Measurements from ENCODE around the gene OOSP4A.

Gene OOSP4A

GRCh38 chr11:59963733-59964132 lies at the start of gene OOSP4A:
Gene OOSP4A (plus strand): TSS chr11:59964033. CDS start chr11:59964033, 0 bp downstream.
- DNase-seq: no peak

- no peak for DNase-seq
Measured at GRCh38 chr11:59918480-59918879, 45.4 kb upstream of the OOSP4A start.

DNA sequence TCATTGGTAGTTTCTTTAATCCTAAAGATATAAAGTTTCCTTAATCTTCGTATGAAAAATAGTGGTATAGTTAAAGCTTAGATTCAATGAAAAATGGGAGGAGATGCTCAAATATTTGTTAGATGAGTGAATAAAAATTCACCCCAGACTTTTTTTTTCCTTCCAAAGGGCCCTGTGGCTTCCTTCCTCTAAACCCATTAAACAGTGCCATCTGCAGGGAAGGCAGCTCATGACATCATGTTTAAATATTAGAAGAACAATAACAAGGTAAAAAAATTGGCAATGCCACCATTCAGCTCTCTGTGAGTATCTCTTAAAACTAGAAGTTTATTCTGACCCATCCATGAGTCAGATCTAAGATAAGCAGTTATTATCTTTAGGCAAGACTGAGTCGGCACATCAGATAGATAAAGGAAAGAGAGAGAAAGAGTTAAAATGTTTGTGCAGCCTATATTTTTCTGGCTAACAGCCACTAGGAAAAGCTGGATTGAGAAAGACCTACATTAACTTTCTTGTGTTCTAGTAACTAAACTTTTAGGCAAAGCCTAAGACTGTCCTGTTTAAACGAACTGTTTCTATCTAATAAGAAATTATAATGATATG lies 44.7 kb upstream of the OOSP4A start:
- DNase-seq: peak; percentile 39

DNA sequence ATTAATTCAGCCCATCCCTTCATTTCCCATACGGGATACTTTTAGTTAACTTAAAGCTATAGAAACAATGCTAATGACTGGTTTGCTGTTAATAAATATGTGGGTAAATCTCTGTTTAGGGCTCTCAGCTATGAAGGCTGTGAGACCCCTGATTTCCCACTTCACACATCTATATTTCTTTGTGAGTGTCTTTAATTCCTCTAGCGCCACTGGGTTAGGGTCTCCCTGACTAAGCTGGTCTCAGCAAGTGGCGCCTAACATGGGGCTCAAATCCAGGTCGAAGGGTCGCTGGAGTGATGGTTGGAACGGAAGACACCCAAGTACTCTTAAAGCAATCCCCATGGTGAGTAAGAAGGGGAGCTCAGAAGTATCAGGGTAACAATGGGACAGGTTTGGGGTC lies 40.0 kb upstream of the OOSP4A start:
- DNase-seq: peak; percentile 3

- no peak for DNase-seq
Measured at GRCh38 chr11:59931688-59932087, 32.1 kb upstream of the OOSP4A start.

DNA sequence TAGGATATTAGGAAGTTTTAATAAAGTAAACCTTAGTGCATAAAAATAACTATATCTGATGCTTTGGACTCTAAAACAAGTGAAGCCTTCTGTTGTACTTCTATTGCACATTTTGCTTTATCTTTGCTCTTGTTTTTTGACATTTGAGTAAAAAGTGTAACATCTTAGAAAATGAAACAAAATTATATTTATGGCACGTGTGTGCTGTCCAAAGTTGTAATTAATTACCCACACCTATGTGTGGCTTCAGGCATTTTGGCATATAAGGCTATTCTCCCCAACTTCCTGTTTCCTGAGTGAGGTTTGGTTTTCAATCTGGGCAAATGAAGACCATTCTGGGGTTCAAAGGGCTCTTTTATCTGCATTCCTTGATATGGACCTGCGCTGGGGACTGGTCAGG lies 25.7 kb upstream of the OOSP4A start, which contains the start of gene OOSP1:
Gene OOSP1, plus strand, starts transcription at position 301 of the 400 bp plus-strand sequence. Its CDS starts 23 bp downstream, at position 324.
- no peak for DNase-seq

DNA sequence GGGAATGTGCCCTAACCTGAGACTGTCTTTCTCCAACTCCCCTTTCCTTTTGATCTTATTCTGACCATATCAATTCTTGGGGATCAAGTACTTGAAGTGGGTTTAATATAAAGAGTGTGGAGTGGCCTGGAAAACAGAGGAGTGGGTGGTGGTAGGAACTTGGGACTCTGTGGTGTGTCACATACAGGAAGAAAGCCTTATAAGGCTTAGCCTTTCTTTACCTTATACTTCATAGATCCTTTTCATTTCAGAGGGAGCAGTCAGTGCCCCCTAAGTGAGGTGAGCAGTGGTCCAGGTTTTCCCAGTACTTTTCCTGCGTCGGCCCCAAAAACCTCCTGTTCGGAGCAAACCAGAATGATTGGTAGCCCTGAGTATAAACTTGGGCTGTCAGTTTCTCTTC lies 25.1 kb upstream of the OOSP4A start:
- DNase-seq: no peak

DNA sequence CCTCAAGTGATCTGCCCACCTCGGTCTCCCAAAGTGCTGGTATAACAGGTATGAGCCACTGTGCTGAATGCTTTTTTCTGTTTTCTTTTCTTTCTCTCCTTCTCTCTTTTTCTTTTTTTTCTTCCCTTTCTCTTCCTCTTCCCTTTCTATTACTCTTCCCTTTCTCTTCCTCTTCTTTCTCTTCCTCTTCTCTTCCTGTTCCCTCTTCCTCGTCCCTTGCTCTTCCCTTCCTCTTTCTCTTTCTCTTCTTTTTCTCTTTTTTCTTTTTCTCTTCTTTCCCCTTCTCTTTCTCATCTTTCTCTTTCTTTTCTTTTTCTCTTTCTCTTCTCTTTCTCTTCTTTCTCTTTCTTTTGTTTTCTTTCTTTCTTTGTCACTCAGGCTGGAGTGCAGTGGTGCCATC lies 24.4 kb upstream of the OOSP4A start:
- no peak for DNase-seq

DNA sequence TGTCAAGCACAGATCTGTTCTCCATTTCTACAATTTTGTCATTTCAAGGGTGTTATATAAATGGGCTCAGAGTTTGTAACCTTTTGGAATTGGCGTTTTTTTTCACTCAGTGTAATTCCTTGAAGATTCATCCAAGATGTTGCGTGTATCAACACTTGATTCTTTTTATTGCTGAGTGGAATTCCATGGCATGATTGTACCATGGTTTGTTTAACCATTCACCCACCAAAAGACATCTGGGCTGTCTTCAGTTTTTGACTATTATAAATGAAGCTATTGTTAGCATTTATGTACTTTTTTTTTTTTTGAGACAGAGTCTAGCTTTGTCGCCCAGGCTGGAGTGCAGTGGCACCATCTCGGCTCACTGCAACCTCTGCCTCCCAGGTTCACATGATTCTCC lies 22.7 kb upstream of the OOSP4A start:
- no peak for DNase-seq

GRCh38 chr11:59943997-59944714 lies 19.7 kb upstream of the OOSP4A start:
- no peak for DNase-seq

DNA sequence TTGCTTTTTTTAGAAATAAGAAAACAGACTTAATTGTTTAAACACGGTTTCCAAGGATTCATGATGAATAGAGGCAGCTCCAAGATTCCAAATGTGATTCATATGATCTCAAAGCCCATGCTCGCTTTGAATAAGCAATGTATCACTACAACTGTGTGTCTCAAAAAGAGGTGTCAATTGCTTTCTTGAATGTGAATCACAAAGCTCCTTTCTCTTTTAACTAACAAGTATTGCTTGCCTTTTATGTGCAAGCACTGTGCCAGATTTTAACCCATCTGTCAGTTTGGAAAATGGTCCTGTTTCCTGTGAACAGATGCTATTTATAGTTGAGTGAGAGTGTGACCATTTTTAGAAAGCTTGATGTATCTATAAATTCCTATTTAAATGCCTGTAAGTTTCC lies 19.1 kb upstream of the OOSP4A start:
- DNase-seq: no peak

GRCh38 chr11:59953463-59954218 lies 10.2 kb upstream of the OOSP4A start:
- DNase-seq: no peak

GRCh38 chr11:59954219-59954847 lies 9.5 kb upstream of the OOSP4A start:
- DNase-seq: no peak

- DNase-seq: no peak
Measured at GRCh38 chr11:59957094-59957493, 6.7 kb upstream of the OOSP4A start.

DNA sequence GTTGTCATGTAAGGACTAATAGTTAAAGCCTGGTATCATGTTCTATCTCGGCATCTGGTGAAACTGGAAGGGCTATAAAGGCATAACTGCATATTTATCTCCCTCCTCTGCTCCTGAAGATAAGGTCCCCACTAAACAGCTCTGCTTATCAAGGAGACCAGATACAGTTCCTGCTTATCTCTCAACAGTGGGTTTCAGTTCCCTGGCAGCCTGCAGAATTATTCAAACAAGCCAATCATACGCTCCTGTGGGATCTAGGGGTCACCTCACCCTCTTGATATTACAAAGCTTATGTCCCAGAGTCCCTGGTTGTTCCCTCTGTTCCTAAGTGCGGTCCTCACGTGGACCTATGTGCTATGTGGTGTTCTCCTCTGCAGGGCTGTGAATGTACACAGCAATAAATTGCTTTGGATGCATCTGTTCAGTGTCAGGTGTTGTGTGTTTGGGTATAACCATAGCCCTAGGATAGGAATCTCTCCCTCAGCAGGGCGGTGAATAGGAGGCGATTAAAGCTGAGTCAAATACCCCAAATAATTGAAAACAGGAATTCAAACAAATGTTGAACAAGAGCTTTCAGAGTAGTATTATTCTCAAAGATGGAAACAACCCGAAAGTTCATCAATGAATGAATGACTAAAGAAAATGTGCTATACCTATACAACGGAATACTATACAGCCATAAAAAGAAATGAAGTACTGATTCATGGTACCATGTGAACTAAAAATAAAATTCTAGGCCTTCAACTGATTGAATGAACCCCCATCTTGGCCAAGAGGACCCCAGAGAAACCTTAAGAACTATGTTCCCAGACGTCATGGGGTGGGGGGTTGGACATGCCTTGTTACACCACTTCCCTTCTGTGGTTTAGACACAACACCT lies 3.1 kb upstream of the OOSP4A start:
- no peak for DNase-seq

DNA sequence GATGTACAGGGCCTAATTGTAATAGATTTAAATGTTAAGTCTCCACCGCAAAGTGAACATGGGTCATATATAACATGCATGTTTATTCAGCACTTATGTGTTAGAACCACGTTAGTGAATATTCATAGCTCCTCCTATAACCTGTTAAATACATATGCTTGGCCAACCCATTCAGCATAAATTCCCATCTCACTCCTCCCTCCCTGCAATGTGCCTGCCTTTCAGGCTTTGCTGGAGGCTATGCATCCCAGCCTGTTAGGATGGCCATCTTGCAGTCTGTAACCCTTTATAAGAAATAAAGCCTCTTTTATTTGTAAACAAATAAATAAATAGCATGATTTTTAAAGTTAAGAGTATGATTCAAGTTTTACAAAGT lies 1.7 kb upstream of the OOSP4A start:
- no peak for DNase-seq

DNA sequence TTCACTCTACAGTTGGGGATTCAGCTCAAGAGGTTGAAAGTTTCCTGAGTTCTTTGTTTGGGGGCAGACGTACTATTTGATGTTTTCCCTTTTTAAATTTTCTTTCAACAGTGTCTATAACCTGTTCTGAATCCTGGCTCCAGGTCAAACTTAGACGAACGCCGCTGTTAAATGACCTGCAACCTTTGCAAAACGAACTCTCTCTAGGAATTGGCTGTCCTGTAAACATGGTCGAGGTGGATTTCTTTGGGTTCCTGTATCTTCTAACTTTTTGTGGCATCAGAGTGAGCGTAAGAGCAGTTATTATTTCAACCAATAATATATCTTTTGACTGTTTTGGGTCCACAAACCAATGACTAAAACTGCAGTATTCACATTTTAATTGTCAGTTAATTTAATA lies 1.6 kb downstream of the OOSP4A start:
- no peak for DNase-seq

DNA sequence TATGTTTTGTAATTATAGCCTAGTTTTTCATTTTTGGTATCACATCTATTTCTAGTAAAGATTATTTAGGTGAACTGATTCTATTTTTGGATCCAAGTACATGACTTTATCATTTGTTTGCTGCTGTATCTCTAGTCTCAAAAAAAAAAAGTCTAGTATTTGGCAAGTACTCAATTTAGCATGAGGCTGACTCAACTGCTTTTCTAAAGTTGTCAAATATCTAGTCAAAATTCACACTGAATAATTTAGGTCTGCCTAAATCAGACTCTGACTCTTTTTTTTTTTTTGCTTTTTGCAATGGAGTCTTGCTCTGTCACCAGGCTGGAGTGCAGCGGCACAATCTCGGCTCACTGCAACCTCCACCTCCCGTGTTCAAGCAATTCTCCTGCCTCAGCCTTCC lies 2.4 kb downstream of the OOSP4A start:
- no peak for DNase-seq

DNA sequence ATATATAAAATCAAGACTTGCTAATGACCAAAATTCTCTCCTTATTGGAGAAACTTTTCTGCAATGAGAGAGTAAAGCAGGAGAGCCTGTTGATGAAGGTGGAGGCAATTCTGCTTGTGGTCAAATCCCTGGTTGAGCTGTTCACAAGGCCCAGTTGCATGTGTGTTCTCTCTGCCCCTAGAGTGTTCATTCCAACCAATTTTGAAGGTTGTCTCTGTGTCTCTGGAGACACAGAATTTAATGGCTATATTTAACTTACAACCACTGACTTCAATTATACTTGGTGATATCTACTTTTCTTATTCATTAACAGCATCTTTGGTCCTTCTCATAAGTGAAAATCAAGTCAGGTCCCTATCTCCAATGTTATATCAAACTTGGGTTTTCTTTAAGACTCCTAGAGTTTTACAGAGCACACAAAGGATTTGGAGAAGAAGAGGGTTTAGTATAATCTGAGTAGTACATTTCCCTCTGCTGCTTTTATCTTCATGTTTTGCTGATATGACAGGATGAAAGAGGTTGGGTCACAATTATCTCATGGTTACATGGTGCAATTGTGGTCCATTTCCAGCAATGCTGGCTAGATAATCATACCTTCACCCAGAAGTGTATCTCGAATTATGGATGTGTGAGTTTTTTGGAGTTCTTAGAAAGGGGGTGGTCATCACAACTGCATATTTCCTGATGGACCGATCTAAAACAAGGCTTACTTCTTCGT lies 4.0 kb downstream of the OOSP4A start:
- DNase-seq: no peak

DNA sequence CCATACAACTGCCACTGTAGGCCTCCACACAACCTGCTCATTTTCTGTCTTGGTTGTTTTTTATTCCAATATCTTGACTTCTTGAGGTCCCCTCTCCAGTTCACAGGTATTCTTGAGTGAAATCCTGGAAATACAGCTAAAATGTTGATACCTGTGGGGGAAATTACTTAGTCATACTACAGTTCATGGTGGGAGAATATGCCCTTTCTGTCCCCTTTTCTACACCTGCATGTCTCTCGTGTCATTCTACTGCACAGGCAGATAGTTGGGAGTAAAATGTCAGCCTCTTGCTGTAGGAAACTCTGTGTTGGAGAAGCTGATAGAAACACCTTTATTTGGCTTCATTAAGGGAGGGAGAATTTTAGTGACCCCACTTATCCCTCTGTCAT lies 4.6 kb downstream of the OOSP4A start:
- no peak for DNase-seq

- DNase-seq: no peak
Measured at GRCh38 chr11:59973097-59973496, 9.3 kb downstream of the OOSP4A start.

Measured in CD4-positive, alpha-beta T cell treated with Interleukin-17A for 1 hour (primary cell).